Stimulated activated CD8-positive, alpha-beta memory T cell treated with anti-CD3 and anti-CD28 coated beads, Interleukin-7, amount 100 ng/mL, for 24 hours (primary cell): ENCODE data around the gene PDHX.

Source experiments
- DNase-seq: peaks from one replicate; pipeline ENCODE4 v3.0.0-alpha.2; 2020; ENCODE audit warnings: low read depth

PDHX gene

DNA sequence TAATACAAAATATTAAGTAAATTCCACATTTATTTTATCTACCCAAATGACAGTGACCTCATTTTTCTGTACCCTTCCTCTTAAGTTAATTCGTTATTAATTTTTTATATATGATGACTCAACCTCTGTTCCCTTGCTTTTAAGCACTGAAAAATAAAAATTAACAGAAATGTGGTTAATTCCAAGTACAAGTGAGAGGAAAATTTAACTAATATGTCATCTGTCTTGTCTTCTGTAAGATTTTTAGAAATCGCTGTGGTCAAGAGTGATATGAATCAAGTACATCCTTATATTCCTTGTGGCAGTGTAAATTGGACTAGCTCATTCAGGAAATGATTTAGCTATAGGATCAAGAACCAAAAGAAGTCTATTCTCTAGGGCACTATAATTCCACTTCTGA is 74.5 kb downstream of the PDHX start:
- DNase-seq = no peak

DNA sequence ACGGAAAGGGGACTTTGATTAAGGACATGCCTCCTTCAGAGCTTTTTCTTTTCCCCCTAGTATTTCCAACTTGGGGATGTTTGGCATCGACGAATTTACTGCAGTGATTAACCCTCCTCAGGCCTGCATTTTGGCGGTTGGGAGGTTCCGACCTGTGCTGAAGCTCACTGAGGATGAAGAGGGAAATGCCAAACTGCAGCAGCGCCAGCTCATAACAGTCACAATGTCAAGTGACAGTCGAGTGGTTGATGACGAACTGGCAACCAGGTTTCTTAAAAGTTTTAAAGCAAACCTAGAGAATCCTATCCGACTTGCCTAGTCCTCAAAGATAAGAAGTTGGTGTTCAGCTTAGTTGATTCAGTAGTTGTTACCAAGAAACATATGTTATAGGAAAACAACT is 78.4 kb downstream of the PDHX start:
- DNase-seq = no peak

DNA sequence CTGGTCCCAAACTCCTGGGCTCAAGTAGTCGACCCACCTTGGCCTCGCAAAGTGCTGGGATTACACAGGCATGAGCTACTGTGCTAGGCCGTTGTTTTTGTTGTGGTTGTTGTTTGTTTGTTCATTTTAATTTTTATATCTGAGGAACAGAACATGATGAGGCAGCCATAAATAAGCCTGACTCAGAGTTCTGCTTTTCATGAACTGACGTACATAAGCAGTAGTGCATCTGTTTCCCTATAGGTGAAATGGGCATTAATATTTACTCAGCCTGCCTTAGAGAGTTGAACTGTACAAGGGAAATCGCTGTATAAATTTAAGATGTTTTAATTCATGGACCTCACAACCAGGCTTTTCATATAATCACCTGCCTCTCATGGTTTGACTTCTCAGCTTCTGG is 80.5 kb downstream of the PDHX start:
- no peak for DNase-seq

DNA sequence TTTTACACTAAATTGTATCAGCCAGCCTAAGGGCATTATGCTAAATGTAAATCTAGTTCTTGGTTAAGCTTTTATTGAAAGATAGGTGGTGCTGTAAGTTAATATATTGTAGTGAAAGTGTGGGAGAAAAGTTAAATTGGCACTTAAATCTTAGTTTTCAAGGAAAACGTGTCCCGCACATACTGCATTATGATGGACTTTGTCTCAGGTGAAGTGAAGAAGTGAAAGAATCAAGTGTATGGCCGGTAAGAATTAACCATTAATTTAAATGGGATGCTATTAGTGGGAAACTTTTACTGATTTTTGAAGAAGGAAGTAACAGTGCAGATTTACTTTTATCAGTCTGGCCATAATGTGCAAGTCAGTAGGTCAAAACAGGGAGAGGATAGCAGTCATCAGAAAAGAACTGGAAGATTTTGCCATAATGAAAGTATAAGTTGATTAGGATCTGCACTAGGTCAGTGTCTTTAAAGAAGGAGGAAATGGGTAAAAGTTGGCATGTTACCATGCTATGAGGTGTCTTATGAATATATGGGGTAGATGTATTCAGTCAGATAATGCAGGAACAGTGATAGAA is 81.6 kb downstream of the PDHX start:
- DNase-seq = no peak

DNA sequence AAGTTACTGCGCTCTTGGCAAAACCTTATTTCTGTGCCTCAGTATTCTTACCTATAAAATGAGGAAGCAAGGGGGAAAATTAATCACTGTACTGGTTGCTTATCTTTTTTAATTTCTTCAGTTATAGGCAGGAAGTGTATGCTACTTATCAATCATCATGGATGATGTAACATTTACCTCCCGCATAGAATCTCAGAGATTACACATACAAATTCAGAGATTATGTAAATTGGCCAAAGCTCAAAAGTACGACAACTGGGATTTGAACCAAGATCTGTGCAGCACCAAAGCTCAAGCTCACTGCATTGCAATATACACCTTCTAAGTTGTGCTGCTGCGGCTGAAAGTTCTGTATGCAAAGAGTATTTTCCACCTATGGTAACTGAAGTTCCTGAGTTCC is 83.0 kb downstream of the PDHX start:
- DNase-seq = no peak

DNA sequence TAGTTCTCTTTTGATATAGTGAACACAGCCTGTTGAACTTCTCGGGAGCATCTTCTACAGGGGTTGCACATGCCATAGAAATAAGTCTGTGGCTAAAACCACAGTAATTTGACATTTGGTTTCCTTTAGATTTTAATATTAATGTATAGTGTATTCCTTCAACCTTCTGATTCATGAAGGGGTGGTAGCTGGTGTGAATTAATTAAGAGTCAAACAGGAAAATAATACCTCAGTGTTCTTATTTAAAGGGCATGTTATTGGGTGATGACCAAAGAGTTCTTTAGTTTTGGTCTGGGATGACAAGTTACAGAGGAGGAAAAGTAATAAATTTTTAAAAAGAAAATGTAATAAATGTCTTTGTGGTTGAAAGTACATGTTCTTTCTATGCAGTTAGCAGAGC is 86.8 kb downstream of the PDHX start:
- no peak for DNase-seq

DNA sequence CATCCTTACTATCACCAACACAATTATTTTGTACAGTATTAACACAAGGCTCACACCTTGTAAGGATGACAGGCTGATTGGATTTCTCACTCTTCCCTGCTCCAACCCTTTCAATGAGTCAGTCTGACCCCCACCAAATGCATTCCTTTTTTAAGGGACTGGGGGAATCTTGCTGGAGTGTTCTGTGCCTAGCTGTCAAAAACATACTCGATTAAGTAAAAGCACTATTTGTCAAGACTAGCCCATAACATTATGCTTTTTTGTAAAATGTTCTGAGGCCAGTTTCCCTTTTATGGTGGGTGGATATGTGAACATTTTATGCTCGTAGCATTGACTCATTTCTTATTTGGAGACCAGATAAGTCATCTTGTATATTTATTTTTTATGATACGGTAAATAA is 87.2 kb downstream of the PDHX start:
- DNase-seq = no peak

DNA sequence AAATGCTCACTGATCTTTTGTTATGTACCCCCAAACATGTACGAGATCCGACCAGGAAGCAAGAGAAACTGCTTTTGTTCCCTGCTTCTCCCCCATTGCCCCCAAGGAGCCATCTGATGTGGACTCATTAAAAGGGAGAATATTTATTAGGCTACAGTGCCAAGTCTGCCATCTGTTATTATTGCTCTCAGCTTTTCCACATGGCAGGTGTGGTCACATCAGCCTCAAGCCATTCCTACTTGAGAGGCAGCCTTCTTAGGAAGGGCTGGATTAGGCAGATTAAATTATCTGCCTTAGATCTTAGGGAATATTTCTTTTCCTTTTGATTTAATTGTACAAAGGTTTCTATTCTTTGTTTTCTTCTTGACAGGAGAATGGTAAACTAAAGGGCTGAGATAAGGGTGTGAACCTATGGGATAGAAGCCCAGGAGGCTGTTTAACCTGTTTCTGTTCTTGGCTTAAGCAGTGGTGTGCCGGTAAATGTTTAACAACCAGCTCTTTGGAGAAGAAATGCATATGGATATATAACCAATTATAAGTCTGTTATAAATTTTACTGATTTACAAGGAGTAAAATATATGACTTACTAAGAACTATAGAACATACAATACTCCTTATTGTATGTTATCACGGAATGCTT is 88.8 kb downstream of the PDHX start:
- no peak for DNase-seq

DNA sequence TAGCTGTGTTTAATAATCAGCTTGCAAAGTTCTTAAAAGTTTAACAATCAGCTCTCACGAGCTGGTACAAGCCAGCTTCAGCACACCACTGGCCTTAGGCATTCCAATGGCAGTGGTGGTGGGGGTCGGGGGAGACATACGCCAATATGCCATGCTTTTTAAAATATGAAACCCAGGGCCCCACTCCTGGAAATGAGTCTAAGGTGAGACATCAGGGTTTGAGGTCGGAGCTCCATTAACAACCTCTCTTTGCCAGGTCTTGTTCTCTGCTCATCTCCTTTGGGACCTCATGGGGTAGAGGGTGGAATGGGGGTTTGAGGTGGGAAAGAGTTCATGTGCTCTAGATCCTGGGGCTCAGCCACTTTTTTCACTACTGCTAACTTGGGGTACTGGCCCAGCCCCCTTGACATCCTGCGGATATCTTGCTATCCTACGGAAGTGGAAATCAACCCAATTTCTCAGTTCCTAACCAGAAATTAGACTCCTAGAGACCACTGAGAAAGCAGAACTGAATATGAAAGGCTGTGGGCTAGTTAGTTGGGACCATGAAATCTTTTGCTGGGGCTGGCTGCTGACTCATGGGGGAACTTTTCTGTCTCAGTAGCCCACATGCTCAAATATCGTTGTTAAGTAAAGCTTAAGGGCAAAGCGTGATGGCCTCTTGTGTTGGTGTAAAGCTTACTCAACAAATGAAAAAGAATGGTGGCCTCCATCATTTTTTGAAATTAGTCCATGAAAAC is 90.1 kb downstream of the PDHX start:
- DNase-seq = no peak

DNA sequence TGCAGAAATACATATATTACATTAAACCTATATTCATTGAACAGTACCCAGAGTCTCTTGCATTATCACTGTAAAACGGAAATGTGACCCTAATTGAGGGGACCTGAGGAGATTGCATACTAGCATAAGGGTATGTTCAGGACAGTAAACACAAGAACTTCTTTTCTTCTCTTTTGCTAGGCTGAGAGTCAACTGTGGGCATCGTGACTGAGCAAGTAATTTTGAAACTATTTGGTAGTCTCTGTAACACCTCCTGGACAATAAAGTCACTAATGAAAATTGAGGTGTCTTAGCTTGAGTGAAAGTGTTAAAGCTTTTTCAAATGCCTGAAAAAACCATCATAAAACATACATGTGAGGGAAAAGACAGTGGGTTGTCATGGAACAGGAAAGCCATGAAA is 90.9 kb downstream of the PDHX start:
- DNase-seq = no peak

DNA sequence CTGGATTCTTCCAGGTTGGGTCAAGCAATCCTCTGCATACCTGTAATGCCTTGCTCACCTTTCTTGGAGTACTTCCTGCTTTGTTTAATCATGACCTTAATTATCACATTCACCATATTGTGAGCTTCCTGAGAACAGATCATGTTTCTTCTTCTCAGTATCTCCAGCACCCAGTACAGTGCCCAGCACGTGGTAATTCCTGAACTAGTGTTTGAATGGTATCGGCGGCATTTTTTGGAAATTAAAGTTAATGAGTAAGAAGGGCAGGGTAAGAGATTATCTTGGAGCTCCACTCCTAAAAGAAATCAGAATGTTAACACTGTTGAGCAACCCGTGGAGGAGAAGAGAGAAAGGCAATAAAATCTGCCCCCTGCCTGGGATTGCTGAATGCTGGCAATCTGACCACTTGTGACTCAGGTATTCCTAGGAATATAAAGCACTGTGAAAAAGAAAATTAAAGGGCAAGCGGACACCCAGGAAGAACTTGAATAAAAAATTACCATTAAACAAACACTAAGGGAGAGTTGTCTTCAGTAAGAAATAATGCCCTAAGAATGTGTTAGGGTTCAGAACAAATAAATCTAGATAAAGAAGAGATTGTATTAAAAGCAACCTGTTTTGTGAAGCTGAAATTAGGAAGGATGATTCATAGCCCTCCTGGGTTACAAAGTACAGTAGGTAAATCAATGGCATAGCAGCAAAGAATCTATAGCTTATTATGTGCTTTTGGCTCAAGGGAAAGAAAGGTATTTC is 92.9 kb downstream of the PDHX start:
- no peak for DNase-seq

DNA sequence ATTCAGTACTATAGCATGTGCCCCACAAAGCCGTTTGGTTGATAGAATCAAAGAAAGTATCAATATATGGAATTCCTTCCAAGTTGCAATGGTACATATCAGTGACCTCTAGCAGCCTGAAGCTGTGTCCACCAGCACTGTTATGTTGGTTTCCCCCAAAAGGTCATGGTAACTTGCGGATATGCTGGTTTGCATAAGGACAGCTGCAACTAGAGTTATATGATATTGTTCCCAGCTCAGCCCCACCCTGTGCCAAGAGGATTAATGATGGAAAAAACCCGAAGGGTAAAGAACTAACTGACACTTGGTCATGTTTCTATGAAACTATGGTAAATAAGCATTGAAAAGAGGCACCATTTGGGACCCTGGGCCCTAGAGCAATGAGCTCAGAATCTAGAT is 93.5 kb downstream of the PDHX start:
- DNase-seq = no peak

DNA sequence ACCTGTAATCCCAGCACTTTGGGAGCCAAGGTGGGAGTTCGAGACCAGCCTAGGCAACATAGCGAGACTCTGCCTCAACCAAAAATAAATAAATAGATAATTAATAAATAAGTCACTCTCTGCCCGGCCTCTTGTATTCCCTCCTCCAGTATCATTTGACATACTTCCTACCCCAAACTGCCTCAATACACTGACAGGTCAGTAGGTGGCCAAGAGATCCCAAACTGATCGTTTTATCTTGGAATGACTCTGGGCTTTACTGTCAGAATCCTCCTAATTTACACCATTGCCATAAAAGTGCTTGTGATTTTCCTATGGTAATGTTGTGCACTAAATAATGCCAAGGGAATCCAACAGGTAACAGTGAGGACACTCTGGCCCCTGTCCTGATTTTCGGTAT is 94.2 kb downstream of the PDHX start:
- no peak for DNase-seq

DNA sequence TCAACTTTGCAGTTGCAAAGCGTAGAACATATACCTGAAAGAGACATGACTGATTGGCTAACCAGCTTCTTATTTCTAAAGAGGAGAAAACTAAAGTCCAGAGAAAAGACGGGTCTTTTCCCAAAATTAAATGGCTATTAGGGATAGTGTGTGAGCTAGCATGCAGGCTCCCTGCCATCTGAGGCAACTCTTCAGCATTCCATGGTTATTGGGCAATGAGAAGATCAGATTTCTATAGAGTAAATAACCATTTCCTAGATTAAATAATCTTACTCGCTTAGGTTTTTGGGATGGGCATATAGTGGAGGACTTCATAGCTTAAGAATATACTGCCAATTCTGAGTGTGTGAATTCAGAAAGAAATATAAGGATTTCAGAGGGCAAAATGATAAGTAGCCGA is 95.0 kb downstream of the PDHX start:
- no peak for DNase-seq

DNA sequence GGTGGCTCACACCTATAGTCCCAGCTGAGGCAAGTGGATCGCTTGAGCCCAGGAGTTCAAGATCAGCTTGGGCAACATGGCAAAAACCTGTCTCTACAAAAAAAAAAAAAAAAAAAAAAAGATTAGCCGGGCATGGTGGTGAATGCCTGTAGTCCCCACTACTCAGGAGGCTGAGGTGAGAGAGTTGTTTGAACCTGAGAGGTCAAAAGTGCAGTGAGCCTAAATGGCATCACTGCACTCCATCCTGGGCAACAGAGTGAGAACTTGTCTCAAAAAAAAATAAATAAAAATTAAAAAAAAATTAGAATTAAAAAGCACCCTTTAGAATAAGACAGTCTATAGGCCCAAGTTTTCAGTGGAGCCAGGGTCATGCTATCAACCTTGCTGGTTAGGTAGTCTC is 95.5 kb downstream of the PDHX start:
- no peak for DNase-seq

DNA sequence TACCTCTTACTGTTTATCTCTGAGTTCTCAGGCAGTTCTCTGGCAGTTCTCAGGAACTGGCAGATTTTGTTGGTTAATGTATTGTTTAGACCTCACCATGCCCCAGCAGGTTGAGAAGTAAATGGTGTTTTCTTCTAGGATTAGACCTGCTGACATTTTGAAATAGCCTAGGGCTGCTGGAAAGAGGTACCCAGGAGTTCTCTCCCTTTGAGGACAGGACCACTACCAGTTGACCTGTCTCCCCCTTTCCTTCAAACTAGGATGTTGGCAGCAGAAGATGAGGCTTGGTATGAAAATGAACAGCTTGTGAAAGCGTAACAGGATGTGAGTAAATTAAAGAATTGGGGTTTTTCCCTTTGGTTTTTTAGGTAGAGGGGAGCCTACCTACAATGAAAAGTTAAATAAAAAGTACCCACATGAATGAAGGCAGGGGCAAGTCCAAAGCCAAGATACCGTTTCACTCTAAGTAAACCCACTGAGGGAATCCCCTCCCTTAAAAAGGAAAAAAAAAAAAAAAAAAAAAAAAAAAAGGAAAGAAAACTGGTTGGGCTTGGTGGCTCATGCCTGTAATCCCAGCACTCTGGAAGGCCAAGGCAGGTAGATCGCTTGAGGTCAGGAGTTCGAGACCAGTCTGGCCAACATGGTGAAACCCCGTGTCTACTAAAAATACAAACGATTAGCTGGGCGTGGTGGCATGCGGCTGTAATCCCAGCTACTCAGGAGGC is 96.2 kb downstream of the PDHX start:
- no peak for DNase-seq

DNA sequence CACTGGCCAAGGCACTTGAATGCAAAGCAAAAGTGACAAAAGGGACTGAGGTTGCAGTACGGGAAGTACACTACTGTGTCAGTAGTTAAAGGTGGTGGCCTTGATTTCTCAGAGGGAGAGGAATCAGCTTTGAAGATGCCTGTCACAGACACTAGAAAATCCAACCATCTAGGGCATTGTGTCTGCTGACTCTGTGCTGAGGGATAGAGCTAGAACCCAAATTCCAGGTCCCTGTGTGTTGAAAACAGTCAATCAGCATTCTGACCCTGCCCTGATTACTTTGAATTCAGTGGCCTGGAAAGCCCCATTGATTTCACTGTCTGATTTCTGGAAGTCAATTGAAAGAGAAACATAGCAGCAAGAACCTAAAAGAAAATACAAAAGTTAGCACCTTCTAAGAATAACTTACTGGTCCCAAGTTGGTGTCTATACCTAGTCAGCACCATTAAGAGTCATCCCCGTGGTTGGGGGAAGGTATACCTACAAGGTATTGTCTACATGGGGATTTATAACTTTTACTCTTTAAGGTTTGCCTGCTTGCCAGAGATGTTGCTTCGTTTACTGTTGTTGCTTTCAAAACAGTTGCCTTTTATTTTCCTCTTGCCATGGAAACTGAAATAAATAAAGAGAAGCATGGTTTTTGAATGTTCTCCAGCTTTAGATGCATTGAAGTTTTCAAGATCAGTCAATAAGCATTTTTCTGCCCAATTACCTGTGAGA is 97.3 kb downstream of the PDHX start:
- DNase-seq = no peak

DNA sequence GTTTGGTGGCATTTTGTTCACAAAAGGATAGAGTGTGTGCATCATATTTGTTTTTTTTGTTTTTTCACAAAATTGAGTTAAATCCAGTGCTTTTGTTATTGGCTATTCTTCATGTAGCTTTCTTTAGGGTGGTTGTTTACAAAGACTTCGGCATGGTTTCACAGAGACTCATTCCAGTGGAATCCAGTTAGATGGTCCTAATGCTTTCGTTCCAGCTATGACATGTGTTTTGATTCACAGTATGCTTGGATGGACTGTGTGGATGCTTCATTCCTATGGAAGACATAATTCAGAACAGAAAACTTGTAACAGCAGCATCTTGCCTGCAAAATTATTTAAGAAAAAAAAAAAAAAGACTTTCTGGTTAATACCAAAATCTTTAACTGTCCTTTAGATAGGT is 97.9 kb downstream of the PDHX start:
- no peak for DNase-seq

DNA sequence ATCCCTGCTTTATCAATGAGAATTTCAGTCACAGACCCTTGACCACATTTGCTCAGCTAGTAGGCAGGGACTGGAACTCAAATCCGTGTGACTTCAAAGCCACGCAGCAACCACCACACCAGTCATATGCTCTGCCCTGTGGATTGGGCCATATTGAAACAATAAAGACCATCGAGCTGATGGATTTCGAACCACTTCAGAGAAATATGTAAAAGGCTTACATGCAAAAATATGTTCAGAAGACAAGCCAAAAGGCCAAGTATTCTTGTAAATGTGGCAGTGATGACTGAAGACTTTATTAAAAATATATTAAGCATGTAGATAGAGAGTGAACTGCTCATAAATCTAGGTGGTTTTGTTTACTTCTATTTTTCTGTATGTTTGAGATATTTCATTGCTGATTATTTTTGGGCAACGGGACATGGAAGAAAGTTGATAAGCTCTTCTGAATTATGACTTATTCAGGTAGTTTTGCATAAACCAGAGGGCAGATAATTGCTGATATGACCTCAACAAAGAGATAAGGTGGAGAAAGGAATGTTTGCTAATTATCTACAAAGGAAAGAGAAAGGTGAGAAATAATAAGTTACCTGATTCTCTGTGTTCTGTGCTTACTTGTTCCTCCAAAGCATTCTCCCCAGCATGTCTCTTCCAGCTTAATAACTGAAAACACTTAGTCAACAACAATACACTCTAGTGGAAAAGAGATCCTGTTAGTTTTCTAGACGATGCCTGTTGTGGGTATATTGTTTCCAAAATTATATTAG is 99.4 kb downstream of the PDHX start:
- DNase-seq = no peak

DNA sequence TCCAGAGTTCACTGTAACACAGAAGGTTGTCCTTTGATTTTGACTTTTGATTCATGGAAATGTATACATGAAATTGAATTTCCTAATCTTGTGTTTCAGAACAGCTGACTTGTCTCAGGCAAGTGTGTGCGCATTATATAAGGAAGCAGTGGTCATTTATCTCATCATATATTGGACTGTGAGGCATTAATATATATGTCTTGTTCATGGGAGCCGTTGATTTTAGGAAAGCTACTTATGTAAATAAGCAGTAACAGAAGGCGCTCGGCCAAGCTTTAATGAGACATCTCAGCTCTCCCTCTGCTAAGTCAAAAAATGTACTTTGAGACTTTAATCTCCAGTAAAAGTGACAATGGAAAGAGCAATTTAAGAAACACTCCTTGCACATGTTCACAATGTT is 100.5 kb downstream of the PDHX start:
- DNase-seq = no peak
